Measurements from ENCODE around the gene PRKD2.
"Not testable (repeated sequence)": the region's sequence is repeated elsewhere in the genome, so short reads cannot be mapped to it uniquely, and the experiment has no call there.

Gene PRKD2

GRCh38 chr19:46719629-46720502, 3.0 kb upstream of the PRKD2 start:
- H3K4me1 Mint-ChIP-seq: peaks cover 56% of the 10 kb centered on the region
- no peaks in the 10 kb centered on the region for H3K9me3 Mint-ChIP-seq
- no peaks in the 10 kb centered on the region for H3K27me3 Mint-ChIP-seq
- H3K4me3 Mint-ChIP-seq: no peak overlapping the region
- ATAC-seq (replicated peaks; ENCODE audit: extremely low read depth, poor library complexity, severe bottlenecking) (no peak), DNase-seq (ENCODE audit: low spot score in 2 of 2) (no peak)
- H3K36me3 Mint-ChIP-seq (ENCODE audit: insufficient read depth): peaks cover 27% of the 10 kb centered on the region
- H3K27ac Mint-ChIP-seq (ENCODE audit: low read depth): peak overlapping the region; percentile 18

DNA sequence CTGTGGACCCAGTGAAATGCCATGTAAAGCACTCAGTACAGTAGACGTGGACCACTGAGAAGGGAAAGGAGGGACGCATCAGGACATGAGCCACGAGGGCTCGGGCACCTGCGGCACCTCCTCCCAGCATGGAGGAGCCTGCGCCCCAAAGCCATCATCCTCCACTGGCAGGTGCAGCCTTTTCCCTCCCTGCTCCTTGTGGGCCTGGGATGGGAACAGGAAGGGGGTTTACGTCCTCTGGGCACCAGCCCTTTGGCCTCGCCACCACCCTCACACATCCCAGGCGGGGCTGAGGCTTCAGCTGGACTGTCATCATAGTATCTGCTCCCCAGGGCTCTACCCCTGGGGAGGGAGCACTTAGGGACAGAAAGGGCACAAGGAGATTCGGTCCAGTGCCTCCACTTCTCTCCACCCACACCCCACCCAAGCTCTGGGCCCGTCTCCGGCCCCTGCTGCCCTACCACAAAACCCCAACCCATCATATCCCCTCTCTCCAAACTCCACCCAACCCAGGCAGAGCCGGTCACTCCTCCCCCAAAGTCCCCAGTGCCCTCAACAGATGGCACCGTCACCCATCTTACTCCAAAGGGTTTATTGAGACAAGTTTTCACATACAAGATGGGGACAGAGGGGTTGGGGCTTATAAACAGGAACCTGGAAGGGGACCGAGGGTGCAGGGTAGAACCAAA, 2.2 kb upstream of the PRKD2 start:
- no peaks in the 10 kb centered on the region for H3K9me3 Mint-ChIP-seq
- ATAC-seq (replicated peaks; ENCODE audit: extremely low read depth, poor library complexity, severe bottlenecking) (no peak), DNase-seq (ENCODE audit: low spot score in 2 of 2) (no peak)
- H3K36me3 Mint-ChIP-seq (ENCODE audit: insufficient read depth): peaks cover 24% of the 10 kb centered on the region
- H3K4me1 Mint-ChIP-seq: peaks cover 56% of the 10 kb centered on the region
- peak overlapping the region; percentile 99 for H3K27ac Mint-ChIP-seq (ENCODE audit: low read depth)
- H3K27me3 Mint-ChIP-seq: no peaks in the 10 kb centered on the region
- peak overlapping the region; percentile 98 for H3K4me3 Mint-ChIP-seq

DNA sequence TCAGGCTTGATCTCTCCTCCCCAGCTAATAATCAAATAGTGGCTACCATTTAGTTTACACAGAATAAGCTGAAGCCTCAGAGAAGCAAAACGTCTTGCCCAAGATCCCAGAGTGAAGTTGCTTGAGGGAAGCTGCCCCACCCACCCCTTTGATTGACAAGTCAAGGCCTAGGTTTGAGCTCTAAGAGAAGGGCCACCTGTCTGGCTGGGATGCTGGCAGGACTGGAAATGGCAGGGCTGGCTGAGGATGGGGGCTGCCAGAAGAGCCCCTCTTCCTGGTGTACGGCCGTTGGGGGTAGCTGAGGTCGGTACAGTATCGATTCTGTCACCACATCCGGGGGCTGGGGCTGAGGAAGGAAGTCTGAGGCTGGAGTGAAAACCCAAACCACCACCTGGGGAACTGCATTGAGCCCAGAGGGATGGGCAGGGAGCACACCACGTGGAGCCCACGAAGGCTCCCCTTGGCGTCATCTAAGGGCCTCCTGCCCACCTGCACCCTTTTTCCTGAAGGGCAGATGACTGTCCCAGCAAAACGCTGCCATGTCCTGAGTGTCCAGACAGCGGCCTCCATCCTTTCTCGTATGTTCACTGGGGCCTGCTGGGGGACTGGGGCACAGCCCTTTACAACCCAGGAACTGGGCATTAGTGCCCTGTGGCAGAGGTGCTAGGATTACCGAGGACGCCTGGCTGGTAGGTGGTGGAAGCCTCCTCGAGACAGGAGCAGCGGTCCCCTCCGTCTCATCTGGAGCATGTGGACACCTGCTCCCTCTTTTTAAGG, 1.4 kb upstream of the PRKD2 start:
- peak overlapping the region; percentile 99 for H3K27ac Mint-ChIP-seq (ENCODE audit: low read depth)
- no peaks in the 10 kb centered on the region for H3K9me3 Mint-ChIP-seq
- H3K4me1 Mint-ChIP-seq: peaks cover 63% of the 10 kb centered on the region
- peak overlapping the region; percentile 98 for H3K4me3 Mint-ChIP-seq
- H3K36me3 Mint-ChIP-seq (ENCODE audit: insufficient read depth): peaks cover 27% of the 10 kb centered on the region
- ATAC-seq (replicated peaks; ENCODE audit: extremely low read depth, poor library complexity, severe bottlenecking) (peak; percentile 50), DNase-seq (ENCODE audit: low spot score in 2 of 2) (peak; percentile 41 to 51)
- no peaks in the 10 kb centered on the region for H3K27me3 Mint-ChIP-seq

- peak overlapping the region; percentile 98 for H3K4me3 Mint-ChIP-seq
- peaks cover 64% of the 10 kb centered on the region for H3K4me1 Mint-ChIP-seq
- no peaks in the 10 kb centered on the region for H3K27me3 Mint-ChIP-seq
- DNase-seq (ENCODE audit: low spot score in 2 of 2) (no peak), ATAC-seq (replicated peaks; ENCODE audit: extremely low read depth, poor library complexity, severe bottlenecking) (peak; percentile 16)
- peaks cover 25% of the 10 kb centered on the region for H3K36me3 Mint-ChIP-seq (ENCODE audit: insufficient read depth)
- H3K27ac Mint-ChIP-seq (ENCODE audit: low read depth): peak overlapping the region; percentile 99
- H3K9me3 Mint-ChIP-seq: no peaks in the 10 kb centered on the region
These were observed 816 bp upstream of the PRKD2 start for GRCh38 chr19:46717716-46718143.

GRCh38 chr19:46716672-46717033, 261 bp downstream of the PRKD2 start:
- peak overlapping the region; percentile 99 for H3K27ac Mint-ChIP-seq (ENCODE audit: low read depth)
- no peak for DNase-seq (ENCODE audit: low spot score in 2 of 2)
- H3K9me3 Mint-ChIP-seq: no peaks in the 10 kb centered on the region
- H3K4me1 Mint-ChIP-seq: peaks cover 60% of the 10 kb centered on the region
- no peak for ATAC-seq (replicated peaks; ENCODE audit: extremely low read depth, poor library complexity, severe bottlenecking)
- peak overlapping the region; percentile 98 for H3K4me3 Mint-ChIP-seq
- H3K27me3 Mint-ChIP-seq: no peaks in the 10 kb centered on the region
- H3K36me3 Mint-ChIP-seq (ENCODE audit: insufficient read depth): peaks cover 27% of the 10 kb centered on the region

DNA sequence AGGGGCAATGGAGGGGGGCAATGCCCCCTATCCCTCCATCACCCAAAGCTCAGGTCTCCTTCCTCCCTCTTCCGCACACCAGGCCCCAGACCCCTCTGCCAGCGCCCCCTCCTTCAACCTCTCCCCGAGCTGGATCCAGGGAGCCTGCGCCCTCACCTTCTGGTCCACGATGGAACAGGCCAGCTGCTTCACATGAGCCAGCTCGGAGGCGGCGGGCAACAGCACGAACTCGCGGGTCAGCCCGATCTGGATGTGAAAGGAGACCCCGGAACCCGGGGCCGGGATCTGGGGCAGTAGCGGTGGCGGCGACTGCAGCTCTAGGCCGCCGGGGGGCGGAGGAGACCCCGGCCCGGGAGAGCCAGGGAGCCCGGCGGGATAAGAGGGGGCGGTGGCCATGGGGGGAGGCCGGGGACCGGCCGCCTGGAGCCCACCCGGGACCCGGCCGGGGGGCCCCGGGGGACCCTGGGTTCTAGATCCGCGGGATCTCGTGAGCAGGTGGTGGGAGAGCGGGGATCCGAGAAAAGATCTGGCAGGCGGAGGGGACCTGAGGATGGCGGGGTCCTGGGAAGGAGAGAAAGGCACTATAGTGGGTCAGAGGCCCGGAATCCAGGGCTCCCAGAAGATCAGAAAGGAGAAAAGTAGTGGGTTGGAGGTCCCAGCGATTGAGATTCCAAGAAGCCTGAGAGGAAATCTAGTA, 791 bp downstream of the PRKD2 start:
- Mint-ChIP-seq H3K4me1 (peaks cover 58% of the 10 kb centered on the region), H3K9me3 (no peaks in the 10 kb centered on the region)
- ATAC-seq (replicated peaks; ENCODE audit: extremely low read depth, poor library complexity, severe bottlenecking): no peak

GRCh38 chr19:46715620-46715974, 1.3 kb downstream of the PRKD2 start:
- DNase-seq (ENCODE audit: low spot score in 2 of 2): no peak
- peaks cover 57% of the 10 kb centered on the region for H3K4me1 Mint-ChIP-seq
- H3K27me3 Mint-ChIP-seq: no peaks in the 10 kb centered on the region
- H3K27ac Mint-ChIP-seq (ENCODE audit: low read depth): peak overlapping the region; percentile 99
- no peaks in the 10 kb centered on the region for H3K9me3 Mint-ChIP-seq
- no peak for ATAC-seq (replicated peaks; ENCODE audit: extremely low read depth, poor library complexity, severe bottlenecking)
- H3K36me3 Mint-ChIP-seq (ENCODE audit: insufficient read depth): peaks cover 30% of the 10 kb centered on the region
- peak overlapping the region; percentile 98 for H3K4me3 Mint-ChIP-seq

More for the DNA sequence above, 791 bp downstream of the PRKD2 start:
- peak overlapping the region; percentile 99 for H3K27ac Mint-ChIP-seq (ENCODE audit: low read depth)
- peaks cover 26% of the 10 kb centered on the region for H3K36me3 Mint-ChIP-seq (ENCODE audit: insufficient read depth)
- peak overlapping the region; percentile 98 for H3K4me3 Mint-ChIP-seq
- DNase-seq (ENCODE audit: low spot score in 2 of 2): no peak
- H3K27me3 Mint-ChIP-seq: no peaks in the 10 kb centered on the region

DNA sequence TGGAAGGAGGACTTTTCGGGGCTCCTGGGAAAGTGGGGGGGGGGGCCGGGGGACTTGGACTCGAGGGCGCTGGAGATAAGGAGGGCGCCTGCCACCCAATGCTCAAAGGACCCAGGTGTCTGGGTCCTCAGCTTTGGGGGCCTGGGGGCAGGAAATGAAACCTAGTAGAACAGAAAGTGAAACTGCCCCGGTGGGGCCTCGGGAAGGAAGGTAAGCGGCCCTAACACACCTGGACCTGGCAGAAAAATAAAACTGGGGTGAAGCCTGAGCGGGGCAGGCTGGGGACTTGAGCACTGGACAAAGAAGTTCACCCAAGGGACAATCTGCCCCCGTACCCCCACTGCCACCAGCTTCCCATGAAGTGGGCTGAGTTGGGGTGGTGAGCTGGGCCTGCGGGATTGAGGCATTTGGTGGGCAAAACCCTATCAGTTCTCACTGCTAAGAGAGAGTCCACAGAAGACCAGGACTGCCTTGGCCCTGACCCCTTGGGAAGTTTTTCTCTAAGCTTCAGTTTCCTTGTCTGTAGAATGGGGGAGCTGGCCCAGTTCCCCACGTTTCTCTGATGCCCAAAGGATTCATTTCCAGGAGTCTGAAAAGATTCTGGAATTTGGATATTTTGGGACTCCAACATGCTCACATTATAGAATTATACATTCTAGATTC, 2.3 kb downstream of the PRKD2 start:
- H3K27me3 Mint-ChIP-seq: no peaks in the 10 kb centered on the region
- H3K4me3 Mint-ChIP-seq: peak overlapping the region; percentile 98
- H3K4me1 Mint-ChIP-seq: peaks cover 54% of the 10 kb centered on the region
- no peaks in the 10 kb centered on the region for H3K9me3 Mint-ChIP-seq
- H3K27ac Mint-ChIP-seq (ENCODE audit: low read depth): peak overlapping the region; percentile 99
- ATAC-seq (replicated peaks; ENCODE audit: extremely low read depth, poor library complexity, severe bottlenecking) (peak; percentile 58), DNase-seq (ENCODE audit: low spot score in 2 of 2) (peak; percentile 40 to 51)
- H3K36me3 Mint-ChIP-seq (ENCODE audit: insufficient read depth): peaks cover 37% of the 10 kb centered on the region

DNA sequence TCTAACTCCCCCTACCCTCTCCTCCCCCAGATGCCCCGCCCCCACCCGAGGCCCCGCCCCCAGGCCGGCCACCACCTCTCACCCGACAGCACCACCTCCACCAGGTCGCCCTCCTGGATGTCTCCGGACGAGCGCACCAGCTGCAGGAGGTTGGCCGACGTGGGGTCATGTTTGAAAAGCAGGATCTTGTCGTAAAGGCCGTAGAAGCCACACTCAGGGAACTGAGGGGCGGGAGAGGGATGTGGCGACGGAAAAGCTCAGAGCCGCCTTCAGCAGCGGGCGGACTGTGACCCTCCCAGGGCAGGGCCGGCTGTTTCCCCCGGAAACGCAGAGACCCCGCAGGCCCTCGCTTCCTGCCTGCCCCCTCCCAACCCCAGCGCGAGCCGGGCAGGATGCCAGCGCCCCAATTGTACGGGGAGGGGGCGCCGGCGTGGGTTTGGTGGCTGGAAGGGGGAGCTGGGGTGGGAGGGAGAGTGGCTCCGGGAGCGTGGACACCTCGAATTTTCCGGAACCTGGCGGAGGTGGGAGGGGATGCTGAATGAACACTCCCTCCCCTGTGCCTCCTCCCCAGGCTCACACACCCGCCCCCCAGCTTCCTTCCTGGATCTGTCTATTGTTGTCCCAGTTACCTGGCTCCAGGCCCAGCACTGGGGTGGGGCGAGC, 3.0 kb downstream of the PRKD2 start:
- H3K4me3 Mint-ChIP-seq: peak overlapping the region; percentile 98
- H3K4me1 Mint-ChIP-seq: peaks cover 48% of the 10 kb centered on the region
- H3K9me3 Mint-ChIP-seq: no peaks in the 10 kb centered on the region
- peak; percentile 52 to 69 for DNase-seq (ENCODE audit: low spot score in 2 of 2)
- peak overlapping the region; percentile 99 for H3K27ac Mint-ChIP-seq (ENCODE audit: low read depth)
- no peaks in the 10 kb centered on the region for H3K27me3 Mint-ChIP-seq
- ATAC-seq (replicated peaks; ENCODE audit: extremely low read depth, poor library complexity, severe bottlenecking): peak; percentile 68
- H3K36me3 Mint-ChIP-seq (ENCODE audit: insufficient read depth): peaks cover 42% of the 10 kb centered on the region

GRCh38 chr19:46712768-46713338, 4.1 kb downstream of the PRKD2 start:
- Mint-ChIP-seq H3K4me1 (peaks cover 37% of the 10 kb centered on the region), H3K36me3 (ENCODE audit: insufficient read depth) (peaks cover 47% of the 10 kb centered on the region), H3K4me3 (peak overlapping the region; percentile 98), H3K27ac (ENCODE audit: low read depth) (peak overlapping the region; percentile 99)
- not testable (repeated sequence) for H3K9me3 Mint-ChIP-seq; H3K27me3 Mint-ChIP-seq; DNase-seq (ENCODE audit: low spot score in 2 of 2); ATAC-seq (replicated peaks; ENCODE audit: extremely low read depth, poor library complexity, severe bottlenecking)

DNA sequence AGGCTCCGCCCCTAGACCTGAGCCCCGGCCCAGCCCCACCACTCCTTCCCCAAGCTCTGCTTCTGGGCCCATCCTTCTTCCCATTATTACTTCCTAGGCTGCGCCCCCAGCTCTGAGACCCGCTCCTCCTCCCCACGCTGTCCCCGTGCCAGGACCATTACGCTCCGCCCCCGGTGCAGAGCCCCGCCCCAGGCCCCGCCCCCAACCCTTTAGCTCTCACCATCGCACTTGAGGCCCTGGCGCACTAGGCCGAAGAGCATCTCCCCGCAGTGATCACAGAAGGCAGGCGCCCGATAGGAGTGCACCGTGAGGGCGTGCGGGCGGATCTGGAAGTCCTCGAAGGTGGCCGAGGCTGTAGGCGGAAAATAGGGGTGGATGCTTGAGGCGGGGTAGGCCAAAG, 6.2 kb downstream of the PRKD2 start:
- H3K36me3 Mint-ChIP-seq (ENCODE audit: insufficient read depth): peaks cover 58% of the 10 kb centered on the region

More for the DNA sequence above, 6.2 kb downstream of the PRKD2 start:
- DNase-seq (ENCODE audit: low spot score in 2 of 2) (no peak), ATAC-seq (replicated peaks; ENCODE audit: extremely low read depth, poor library complexity, severe bottlenecking) (no peak)
- Mint-ChIP-seq H3K9me3 (no peaks in the 10 kb centered on the region), H3K27me3 (no peaks in the 10 kb centered on the region), H3K4me3 (no peak overlapping the region), H3K27ac (ENCODE audit: low read depth) (no peak overlapping the region), H3K4me1 (peaks cover 26% of the 10 kb centered on the region)
